Activated T-cell treated with anti-CD3 and anti-CD28 coated beads, Interleukin-2, amount 50 U/mL, for 1 hour (primary cell): Measurements from ENCODE around the gene SHROOM1.
"Not testable (repeated sequence)": the region's sequence is repeated elsewhere in the genome, so short reads cannot be mapped to it uniquely, and the experiment has no call there.

Experiments used
- DNase-seq: peaks from one replicate; pipeline ENCODE4 v3.0.0-alpha.2; 2020

The SHROOM1 gene

GRCh38 chr5:132824426-132824825 lies 6.0 kb downstream of the SHROOM1 start:
- no peak for DNase-seq

GRCh38 chr5:132823481-132824050 lies 6.9 kb downstream of the SHROOM1 start:
- DNase-seq: no peak

- no peak for DNase-seq
These were observed 7.6 kb downstream of the SHROOM1 start for GRCh38 chr5:132822650-132823480.

- DNase-seq: no peak
These were observed 8.7 kb downstream of the SHROOM1 start for GRCh38 chr5:132821791-132822190.

GRCh38 chr5:132821350-132821749 lies 9.1 kb downstream of the SHROOM1 start:
- no peak for DNase-seq

GRCh38 chr5:132820162-132820754 lies 10.2 kb downstream of the SHROOM1 start:
- peak; percentile 86 for DNase-seq

- no peak for DNase-seq
These were observed 11.0 kb downstream of the SHROOM1 start for GRCh38 chr5:132819468-132819867.

GRCh38 chr5:132817011-132817410 lies 13.4 kb downstream of the SHROOM1 start:
- DNase-seq: no peak

- DNase-seq: no peak
These were observed 13.9 kb downstream of the SHROOM1 start for GRCh38 chr5:132816554-132816953.

GRCh38 chr5:132816083-132816482 lies 14.4 kb downstream of the SHROOM1 start:
- no peak for DNase-seq

- DNase-seq: no peak
These were observed 15.0 kb downstream of the SHROOM1 start for GRCh38 chr5:132815454-132815853.

GRCh38 chr5:132814503-132815294 lies 15.7 kb downstream of the SHROOM1 start:
- DNase-seq: no peak

- DNase-seq: peak; percentile 58
These were observed 16.6 kb downstream of the SHROOM1 start for GRCh38 chr5:132813599-132814502.

- peak; percentile 40 for DNase-seq
These were observed 17.5 kb downstream of the SHROOM1 start, which contains the start of gene SOWAHA for GRCh38 chr5:132812781-132813598. Gene SOWAHA, plus strand, starts transcription at chr5:132813302. Its CDS starts 320 bp downstream, at chr5:132813622.

GRCh38 chr5:132812123-132812765 lies 18.2 kb downstream of the SHROOM1 start:
- DNase-seq: no peak

GRCh38 chr5:132810605-132811004 lies 19.8 kb downstream of the SHROOM1 start:
- DNase-seq: no peak

- DNase-seq: no peak
These were observed 21.6 kb downstream of the SHROOM1 start for GRCh38 chr5:132808866-132809265.

- no peak for DNase-seq
These were observed 22.0 kb downstream of the SHROOM1 start for GRCh38 chr5:132808448-132808847.

- DNase-seq: no peak
These were observed 23.1 kb downstream of the SHROOM1 start for GRCh38 chr5:132807163-132807838.

GRCh38 chr5:132806804-132807162 lies 23.7 kb downstream of the SHROOM1 start:
- not testable (repeated sequence) for DNase-seq
